T47D (cell line): ENCODE results near the gene CDC23.
"Not testable (repeated sequence)": the region's sequence is repeated elsewhere in the genome, so short reads cannot be mapped to it uniquely, and the experiment has no call there.

ENCODE experiments used
- DNase-seq, 2 experiments: peaks; one replicate each; pipeline versions ENCODE4 v3.0.0 to v3.0.0-alpha.2; 2011 to 2012; ENCODE audit warnings: low read depth in 1 of 2, low spot score in 1 of 2
- JUND ChIP-seq: IDR thresholded peaks from 2 replicates; pipeline ENCODE4 v1.6.1; 2012; ENCODE audit warnings: low read depth
- in situ Hi-C: cut with HindIII; loops from 2 replicates; pipeline ENCODE4 v1.10.0; 2016; ENCODE audit warnings: low sequenced_read_pairs, low pct_unique_long_range_greater_than_20kb

CDC23 gene

DNA sequence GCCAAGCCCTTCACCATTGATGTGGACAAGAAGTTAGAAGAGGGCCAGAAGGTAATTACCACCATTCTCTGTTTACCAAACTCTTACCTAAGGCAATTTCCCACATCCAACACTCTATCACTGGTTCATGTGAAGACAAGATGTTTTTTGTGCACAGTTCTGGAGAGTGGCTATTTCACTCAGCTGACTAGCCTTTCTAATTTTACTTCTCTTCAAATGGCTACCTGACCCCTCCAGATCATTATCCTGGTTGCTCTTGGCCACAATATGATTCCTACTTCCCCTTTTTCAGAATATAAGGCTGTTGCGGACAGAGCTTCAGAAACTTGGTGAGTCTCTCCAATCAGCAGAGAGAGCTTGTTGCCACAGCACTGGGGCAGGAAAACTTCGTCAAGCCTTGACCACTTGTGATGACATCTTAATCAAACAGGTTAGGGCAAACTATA lies 27.1 kb downstream of the CDC23 start:
- TF ChIP-seq JUND = no peak
- in situ Hi-C loops = no loop called here
- DNase-seq = no peak

DNA sequence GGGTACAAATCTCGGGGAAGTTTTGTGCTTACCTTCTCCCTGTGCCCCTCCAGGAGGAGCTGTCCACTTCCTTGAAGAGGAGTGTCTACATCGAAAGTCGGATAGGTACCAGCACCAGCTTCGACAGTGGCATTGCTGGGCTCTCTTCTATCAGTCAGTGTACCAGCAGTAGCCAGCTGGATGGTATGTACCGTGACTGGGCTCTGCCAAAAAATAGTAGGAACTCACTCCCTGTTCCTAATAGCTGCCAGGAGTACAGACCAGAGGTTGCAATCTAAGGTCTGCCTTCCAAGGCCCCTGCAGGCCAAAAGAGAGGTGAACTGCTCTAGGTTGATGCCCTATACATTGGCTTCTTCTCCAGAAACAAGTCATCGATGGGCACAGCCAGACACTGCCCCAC lies 30.3 kb downstream of the CDC23 start:
- no peak for TF ChIP-seq JUND
- in situ Hi-C loops = no loop called here
- no peak for DNase-seq

DNA sequence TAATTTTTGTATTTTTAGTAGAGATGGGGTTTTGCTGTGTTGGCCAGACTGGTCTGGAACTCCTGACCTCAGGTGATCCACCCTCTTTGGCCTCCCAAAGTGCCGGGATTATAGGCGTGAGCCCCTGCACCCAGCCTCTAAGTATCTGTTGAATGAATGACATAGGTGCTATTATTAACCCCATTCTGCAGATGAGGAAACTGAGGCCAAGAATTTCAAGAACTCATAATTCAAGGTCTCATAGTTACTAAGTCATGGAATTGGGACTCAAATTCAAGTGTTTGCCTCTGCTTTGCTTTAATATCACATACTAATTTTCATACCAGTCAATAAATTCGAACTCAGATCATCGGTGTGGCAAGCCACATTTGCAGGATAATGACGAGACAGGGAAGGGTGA lies 32.3 kb downstream of the CDC23 start:
- TF ChIP-seq JUND = no peak
- in situ Hi-C loops = no loop called here
- no peak for DNase-seq

DNA sequence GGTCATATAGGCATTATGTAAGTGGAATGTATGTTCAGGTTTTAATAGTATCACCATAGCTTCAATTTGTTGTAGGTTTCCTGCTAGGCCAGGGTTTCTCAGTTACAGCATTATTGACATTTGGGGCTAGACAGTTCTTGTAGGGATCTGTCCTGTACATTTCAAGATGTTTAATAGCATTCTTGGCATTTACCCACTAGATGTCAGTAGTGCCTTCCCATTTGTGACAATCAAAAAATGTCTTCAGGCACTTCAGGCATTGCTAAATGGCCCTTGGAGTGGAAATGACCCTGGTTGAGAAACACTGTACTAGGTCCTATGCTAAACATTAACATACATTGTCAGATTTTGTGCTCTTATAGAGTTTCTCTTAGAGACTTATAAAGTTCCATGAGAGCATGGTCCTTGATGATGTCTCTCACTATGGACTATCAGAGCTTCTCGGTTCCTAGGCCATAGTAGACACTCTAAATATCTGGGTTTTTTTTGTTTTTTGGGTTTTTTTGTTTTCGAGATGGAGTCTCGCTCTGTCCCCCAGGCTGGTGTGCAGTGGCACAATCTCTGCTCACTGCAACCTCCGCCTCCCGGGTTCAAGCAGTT lies 32.8 kb downstream of the CDC23 start:
- DNase-seq = peak; percentile 26 to 88
- in situ Hi-C loops = no loop called here
- TF ChIP-seq JUND = no peak

DNA sequence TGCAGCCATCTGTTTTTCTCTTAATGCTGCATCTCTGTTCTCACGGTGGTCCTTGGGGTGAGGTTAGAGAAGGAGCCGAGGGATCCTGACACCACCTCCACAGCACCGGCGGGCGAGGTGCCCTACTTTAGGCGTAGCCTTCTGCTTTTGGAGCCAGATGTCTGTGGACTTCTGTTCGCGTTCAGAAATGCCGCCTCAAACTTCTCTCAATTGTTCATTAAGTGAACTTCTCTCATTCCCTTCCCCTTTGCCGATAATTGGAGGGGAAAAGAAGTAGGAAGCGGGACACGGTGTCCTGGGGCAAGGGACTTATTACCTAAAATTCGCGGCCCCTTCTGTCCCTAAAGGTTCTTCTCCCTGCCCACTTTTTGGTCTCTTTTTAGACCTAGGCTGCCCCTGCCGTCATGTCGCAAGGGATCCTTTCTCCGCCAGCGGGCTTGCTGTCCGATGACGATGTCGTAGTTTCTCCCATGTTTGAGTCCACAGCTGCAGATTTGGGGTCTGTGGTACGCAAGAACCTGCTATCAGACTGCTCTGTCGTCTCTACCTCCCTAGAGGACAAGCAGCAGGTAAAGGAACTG lies 33.8 kb downstream of the CDC23 start:
- no peak for TF ChIP-seq JUND
- no peak for DNase-seq
- in situ Hi-C loops = no loop called here

DNA sequence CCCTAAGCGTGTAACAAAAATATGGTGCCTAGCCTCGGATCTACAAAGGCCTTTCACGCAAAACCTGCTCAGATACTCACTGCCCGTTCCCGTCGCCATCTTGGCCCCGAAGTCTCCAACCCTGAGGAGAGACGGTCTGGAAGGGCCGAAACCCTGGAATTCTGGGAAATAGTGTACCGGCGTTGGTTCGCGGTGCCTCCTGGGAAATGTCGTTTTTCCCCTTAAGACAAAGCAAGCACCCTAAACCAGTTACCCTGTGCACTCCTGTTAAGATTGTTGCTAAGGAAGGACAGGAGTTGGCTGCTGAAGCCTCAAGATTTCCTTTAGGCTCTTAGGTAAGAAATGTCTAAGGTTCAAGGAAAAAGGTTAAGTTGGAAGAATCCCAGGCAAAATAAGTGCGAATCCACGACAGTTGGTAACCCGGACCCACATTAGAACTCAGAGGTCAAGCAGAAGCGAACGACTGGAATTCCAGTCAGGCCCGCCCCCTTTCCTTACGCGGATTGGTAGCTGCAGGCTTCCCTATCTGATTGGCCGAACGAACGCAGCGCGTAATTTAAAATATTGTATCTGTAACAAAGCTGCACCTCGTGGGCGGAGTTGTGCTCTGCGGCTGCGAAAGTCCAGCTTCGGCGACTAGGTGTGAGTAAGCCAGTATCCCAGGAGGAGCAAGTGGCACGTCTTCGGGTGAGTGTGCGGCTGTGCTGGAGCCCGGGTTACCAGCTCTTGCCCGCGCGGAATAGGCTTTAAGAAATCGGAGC lies 34.4 kb downstream of the CDC23 start, which contains the start of the genes BRD8 and KIF20A:
Gene BRD8, minus strand, starts transcription at position 115 of the 761 bp plus-strand sequence. Its CDS starts 16 bp downstream, at position 99.
Gene KIF20A, plus strand, starts transcription at position 597 of the 761 bp plus-strand sequence. CDS start 569 bp downstream, outside the sequence.
- in situ Hi-C loops = no loop called here
- no peak for TF ChIP-seq JUND
- peak; percentile 65 to 97 for DNase-seq

DNA sequence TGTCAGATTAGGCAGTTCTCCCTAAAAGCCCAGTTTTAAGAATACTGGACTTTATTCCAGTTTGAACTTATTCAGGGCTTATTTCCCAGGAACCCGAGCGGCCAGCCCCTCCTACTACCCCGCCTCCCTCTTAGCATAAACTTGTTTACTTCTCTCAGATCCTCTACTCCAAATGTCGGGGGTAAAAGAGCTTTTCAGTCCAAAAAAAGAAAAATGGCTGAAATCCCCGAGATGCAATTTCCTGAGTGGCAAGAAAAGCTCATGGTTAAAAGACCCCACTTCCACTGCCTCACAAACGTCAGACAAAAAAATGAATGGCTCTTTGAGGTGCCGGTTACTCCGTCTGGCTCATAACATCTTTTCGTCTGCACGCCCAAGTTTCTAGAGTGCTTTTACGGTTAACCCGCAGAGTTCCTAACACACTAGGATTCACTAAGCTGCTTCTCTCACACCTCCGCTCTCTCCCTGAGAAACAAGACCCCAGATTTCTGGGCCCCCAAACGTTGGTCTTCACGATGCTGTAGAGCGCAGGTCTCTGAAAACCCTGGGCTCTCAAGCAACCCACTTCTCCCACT lies 35.1 kb downstream of the CDC23 start:
- peak; percentile 21 to 52 for DNase-seq
- in situ Hi-C loops = no loop called here
- TF ChIP-seq JUND = no peak

DNA sequence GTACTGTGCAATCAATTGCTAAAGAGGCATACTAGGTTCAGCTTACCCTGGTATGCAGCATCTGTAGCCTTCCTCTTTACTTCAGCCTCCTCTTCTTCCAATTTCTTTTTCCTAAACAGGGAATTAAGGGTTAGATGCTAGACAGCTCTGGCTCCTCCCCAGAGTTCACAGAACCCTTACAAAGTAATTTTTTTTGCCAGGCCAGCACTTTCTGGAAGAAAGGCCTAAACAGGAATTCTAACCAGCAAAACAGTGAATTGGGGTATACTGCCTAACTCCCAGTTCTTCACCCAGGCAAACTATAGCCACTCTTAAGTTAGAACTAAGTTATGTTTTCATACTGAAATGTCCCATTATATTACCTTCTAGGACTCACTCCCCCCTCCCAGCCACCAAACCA lies 42.8 kb downstream of the CDC23 start:
- DNase-seq = no peak
- in situ Hi-C loops = no loop called here
- no peak for TF ChIP-seq JUND

DNA sequence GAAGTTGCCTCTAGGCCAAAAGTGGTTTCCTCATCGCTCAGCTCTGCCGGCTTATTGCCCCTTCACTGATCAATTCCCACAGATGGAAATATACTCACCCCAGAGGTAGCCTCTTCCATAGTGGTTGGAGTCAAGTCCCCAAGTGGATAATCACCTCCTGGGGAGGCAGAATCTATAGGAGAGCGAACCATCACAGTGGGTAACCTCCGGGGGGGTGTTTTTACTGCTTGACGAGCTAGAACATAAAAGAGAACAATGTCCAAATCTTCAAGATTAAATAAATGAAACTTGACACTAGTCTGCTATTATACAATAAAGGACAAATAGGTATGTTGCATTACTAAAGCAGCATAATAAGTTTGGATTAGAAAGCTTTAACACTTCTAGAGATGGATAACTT lies 44.0 kb downstream of the CDC23 start:
- DNase-seq = no peak
- in situ Hi-C loops = no loop called here
- TF ChIP-seq JUND = no peak

DNA sequence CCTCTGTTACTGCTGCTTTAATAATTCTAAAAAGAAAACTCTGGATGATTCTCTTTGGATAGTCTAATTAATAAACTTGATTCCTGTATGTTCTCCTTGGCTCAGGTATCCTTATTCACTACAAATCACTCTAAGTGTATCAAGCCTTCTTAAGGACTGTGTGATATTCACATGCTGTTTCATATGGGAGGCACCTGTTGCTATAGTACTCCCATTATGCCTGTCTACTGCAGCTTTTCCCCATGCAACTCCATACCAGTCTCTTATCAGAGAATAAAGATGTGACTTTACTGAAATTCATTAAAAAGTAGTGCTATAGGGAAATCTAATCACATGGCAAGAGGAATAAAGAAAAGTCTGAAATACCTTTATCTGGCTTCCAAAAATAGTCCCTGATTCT lies 49.4 kb downstream of the CDC23 start:
- TF ChIP-seq JUND = no peak
- in situ Hi-C loops = no loop called here
- no peak for DNase-seq

DNA sequence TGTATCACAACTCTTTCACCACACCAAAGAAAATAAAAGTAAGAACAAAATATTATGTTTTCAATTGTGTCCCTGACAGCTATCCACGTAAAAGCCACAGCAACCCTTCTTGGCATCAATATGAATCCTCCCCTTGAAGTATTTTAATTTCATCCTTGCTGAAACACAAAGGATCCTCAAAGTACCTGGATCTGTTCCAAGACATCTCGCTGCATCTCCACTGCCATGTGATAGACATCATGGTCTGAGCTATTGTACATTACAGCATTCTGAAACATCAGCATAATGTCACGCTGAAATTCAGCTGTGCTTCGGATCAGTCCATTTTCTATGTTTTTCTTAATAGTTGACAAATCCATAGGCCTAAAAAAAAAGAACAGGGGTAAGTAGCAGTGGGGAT lies 52.4 kb downstream of the CDC23 start:
- TF ChIP-seq JUND = no peak

DNA sequence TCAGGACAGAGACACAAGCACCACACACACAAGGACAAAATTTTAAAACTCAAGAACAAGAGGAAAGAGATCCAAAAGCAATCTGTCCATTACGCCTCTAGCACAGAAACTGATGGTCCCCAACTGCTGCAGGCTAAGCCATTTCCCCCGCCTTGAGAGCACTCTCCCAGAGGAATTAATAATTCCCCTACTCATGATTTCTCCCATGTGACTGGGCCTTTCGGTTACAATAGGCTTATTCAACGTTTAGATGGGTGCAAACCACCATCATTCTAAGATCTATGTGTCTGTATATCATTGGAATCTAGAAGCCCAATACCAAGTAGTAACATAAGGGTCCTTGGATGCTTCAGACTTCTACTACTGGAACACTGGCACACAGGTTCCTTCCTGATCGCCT lies 53.5 kb downstream of the CDC23 start:
- no peak for TF ChIP-seq JUND
- no peak for DNase-seq
- in situ Hi-C loops = no loop called here

More for the DNA sequence above, 52.4 kb downstream of the CDC23 start:
- in situ Hi-C loops = no loop called here
- no peak for DNase-seq

DNA sequence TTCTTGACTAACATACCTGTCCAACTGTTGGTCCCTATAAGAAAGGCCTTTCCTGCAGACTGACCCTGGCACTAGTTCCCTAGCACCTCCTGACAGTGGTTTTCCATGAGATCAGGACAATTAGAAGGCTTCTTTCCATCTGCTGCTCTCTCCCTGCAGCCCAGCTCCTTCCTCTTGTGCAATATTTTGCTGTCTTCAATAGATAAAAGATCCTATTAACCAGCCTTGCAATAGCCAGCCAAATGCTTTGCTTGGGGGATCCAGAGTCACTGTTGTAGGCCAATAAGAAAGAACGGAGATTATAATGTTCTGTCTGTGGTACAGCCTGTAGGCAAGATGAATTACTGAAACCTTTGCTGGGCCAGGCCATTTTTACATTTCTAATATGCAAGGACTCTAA lies 55.5 kb downstream of the CDC23 start:
- DNase-seq = no peak
- no peak for TF ChIP-seq JUND
- in situ Hi-C loops = no loop called here

DNA sequence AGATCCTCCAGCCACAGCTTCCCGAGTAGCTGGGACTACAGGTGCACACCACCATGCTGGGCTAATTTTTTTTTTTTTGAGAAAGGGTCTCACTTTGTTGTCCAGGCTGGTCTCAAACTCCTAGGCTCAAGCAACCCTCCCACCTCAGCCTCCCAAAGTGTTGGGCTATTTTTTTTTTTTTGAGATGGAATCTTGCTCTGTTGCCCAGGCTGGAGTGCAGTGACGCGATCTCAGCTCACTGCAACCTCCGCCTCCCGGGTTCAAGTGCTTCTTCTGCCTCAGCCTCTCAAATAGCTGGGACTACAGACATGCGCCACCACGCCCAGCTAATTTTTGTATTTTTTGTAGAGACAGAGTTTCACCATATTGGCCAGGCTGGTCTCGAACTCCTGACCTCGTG lies 57.1 kb downstream of the CDC23 start:
- in situ Hi-C loops, DNase-seq: not testable (repeated sequence)
